Brain microvascular endothelial cell (primary cell): ENCODE results near the gene PTPRA.

Experiments
- DNase-seq: peaks from one replicate; pipeline ENCODE4 v3.0.0-alpha.2; 2020
- H3K27ac ChIP-seq: fragments of 250-450 bp; sonication (Bioruptor Pico); 2 replicates; pipeline ENCODE4 v1.5.1; 2020; ENCODE audit warnings: mild to moderate bottlenecking, moderate library complexity
- H3K27me3 ChIP-seq: fragments of 250-450 bp; sonication (Bioruptor Pico); replicated peaks from 2 replicates; pipeline ENCODE4 v1.5.1; 2020; ENCODE audit warnings: mild to moderate bottlenecking
- H3K36me3 ChIP-seq: fragments of 250-450 bp; sonication (Bioruptor Pico); replicated peaks from 2 replicates; pipeline ENCODE4 v1.5.1; 2020; ENCODE audit warnings: mild to moderate bottlenecking
- H3K4me3 ChIP-seq: 2 replicates; pipeline ENCODE4 v1.5.1; 2011; ENCODE audit warnings: low read depth, mild to moderate bottlenecking, control low read depth, low read length, moderate library complexity
- in situ Hi-C: cut with HindIII; loops from 2 replicates; pipeline ENCODE4 v1.10.0; 2017; ENCODE audit warnings: low sequenced_read_pairs, low pct_ligation_motif_present
- TF ChIP-seq, protein P1 (sequence below): IDR thresholded peaks from 2 replicates; pipeline ENCODE4 v1.5.1; 2011; ENCODE audit warnings: low read depth, mild to moderate bottlenecking, moderate library complexity, low read length, control low read depth, inconsistent platforms; ENCODE audit errors: missing control alignments

PTPRA gene

GRCh38 chr20:2871111-2871465, 2.2 kb upstream of the PTPRA start:
- H3K27ac ChIP-seq, result peak overlapping the region; percentile 37
- in situ Hi-C loops, result no loop called here

GRCh38 chr20:2871661-2872458, 1.4 kb upstream of the PTPRA start:
- H3K36me3 ChIP-seq, result peaks cover under 1% of the 10 kb centered on the region
- H3K27ac ChIP-seq, result no peak overlapping the region
- TF ChIP-seq, protein P1, sequence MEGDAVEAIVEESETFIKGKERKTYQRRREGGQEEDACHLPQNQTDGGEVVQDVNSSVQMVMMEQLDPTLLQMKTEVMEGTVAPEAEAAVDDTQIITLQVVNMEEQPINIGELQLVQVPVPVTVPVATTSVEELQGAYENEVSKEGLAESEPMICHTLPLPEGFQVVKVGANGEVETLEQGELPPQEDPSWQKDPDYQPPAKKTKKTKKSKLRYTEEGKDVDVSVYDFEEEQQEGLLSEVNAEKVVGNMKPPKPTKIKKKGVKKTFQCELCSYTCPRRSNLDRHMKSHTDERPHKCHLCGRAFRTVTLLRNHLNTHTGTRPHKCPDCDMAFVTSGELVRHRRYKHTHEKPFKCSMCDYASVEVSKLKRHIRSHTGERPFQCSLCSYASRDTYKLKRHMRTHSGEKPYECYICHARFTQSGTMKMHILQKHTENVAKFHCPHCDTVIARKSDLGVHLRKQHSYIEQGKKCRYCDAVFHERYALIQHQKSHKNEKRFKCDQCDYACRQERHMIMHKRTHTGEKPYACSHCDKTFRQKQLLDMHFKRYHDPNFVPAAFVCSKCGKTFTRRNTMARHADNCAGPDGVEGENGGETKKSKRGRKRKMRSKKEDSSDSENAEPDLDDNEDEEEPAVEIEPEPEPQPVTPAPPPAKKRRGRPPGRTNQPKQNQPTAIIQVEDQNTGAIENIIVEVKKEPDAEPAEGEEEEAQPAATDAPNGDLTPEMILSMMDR, result no peak
- in situ Hi-C loops, result no loop called here
- no peaks in the 10 kb centered on the region for H3K27me3 ChIP-seq
- H3K4me3 ChIP-seq, result peak overlapping the region; percentile 87
- DNase-seq, result no peak

More at GRCh38 chr20:2871111-2871465, 2.2 kb upstream of the PTPRA start:
- TF ChIP-seq, protein P1, result no peak
- H3K27me3 ChIP-seq, result no peaks in the 10 kb centered on the region
- H3K36me3 ChIP-seq, result peaks cover 4% of the 10 kb centered on the region
- H3K4me3 ChIP-seq, result no peak overlapping the region
- DNase-seq, result no peak

DNA sequence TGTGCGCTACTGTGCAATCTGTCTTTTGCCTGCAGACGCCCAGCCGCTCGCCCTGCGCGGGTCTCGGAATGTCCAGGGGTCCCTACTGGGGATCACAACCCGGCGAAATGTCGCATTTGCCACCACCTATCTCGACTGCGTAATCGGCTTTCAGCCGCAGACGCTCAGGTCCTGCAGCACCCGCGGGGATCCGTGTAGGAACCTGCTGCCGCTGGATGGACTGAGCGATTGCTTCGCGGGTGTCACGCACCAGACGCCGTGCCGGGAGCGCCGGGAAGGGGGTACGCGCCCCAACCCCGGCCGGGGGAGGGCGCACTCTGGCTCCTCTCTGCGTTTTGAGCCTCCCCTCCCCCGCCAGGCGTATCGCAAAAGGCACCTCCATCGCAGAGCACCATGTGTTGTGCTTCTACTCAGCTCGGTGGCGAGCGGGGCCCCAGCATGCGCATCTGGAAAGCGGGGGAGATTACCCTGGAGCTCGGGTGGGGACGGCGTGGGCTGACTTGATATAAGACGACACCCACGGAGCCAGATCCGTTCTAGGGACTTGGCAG, 747 bp upstream of the PTPRA start:
- in situ Hi-C loops, result no loop called here
- TF ChIP-seq, protein P1, result peak; percentile 45
- Histone ChIP-seq H3K4me3 (peak overlapping the region; percentile 87), H3K36me3 (no peaks in the 10 kb centered on the region), H3K27me3 (no peaks in the 10 kb centered on the region), H3K27ac (no peak overlapping the region)
- DNase-seq, result peak; percentile 49

DNA sequence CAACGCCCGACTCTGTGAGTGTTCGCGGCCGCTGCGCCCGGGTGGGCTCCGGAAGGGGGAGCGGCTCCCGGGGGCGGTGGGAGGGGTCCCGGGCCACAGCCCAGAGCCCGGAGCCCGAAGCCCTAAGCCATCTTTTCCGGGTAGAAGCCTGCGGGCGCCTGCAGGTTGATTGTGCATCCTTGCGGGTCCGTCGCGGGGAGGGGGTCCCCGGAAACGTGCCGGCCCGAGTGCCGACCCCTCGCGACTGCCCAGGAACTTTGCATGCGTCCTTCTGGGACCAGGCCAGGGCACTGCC, 413 bp downstream of the PTPRA start:
- no peak for DNase-seq
- TF ChIP-seq, protein P1, result no peak
- Histone ChIP-seq H3K27me3 (no peaks in the 10 kb centered on the region), H3K36me3 (no peaks in the 10 kb centered on the region), H3K4me3 (peak overlapping the region; percentile 87), H3K27ac (peak overlapping the region; percentile 38)
- in situ Hi-C loops, result no loop called here

- no peaks in the 10 kb centered on the region for H3K27me3 ChIP-seq
- in situ Hi-C loops, result no loop called here
- H3K36me3 ChIP-seq, result no peaks in the 10 kb centered on the region
- peak overlapping the region; percentile 87 for H3K4me3 ChIP-seq
- TF ChIP-seq, protein P1, result no peak
- no peak overlapping the region for H3K27ac ChIP-seq
- DNase-seq, result no peak
Measured at GRCh38 chr20:2874456-2874855, 1.2 kb downstream of the PTPRA start.
